IPS-20b (cell line): ENCODE measurements around the gene FNTB.
"Not testable (repeated sequence)": the region's sequence is repeated elsewhere in the genome, so short reads cannot be mapped to it uniquely, and the experiment has no call there.

Experiments used
- H3K27ac ChIP-seq: one replicate; pipeline ENCODE4 v1.5.1; 2013; ENCODE audit warnings: low read length
- H3K27me3 ChIP-seq: 2 replicates; pipeline ENCODE4 v1.6.1; 2013; ENCODE audit warnings: mild to moderate bottlenecking, low read length, inconsistent platforms; ENCODE audit not compliant: insufficient read depth
- H3K36me3 ChIP-seq: 2 replicates; pipeline ENCODE4 v1.6.1; 2013; ENCODE audit warnings: low read depth, mild to moderate bottlenecking, inconsistent platforms, low read length, moderate library complexity; ENCODE audit not compliant: insufficient read depth
- H3K4me1 ChIP-seq: 2 replicates; pipeline ENCODE4 v1.6.1; 2013; ENCODE audit warnings: mild to moderate bottlenecking, control low read depth, inconsistent platforms, low read length, moderate library complexity; ENCODE audit not compliant: insufficient read depth
- H3K4me3 ChIP-seq: 2 replicates; pipeline ENCODE4 v1.5.1; 2013; ENCODE audit warnings: mild to moderate bottlenecking, low read length, inconsistent platforms
- H3K9ac ChIP-seq: 2 replicates; pipeline ENCODE4 v1.6.1; 2013; ENCODE audit warnings: low read depth, mild to moderate bottlenecking, inconsistent platforms, low read length, moderate library complexity
- H3K9me3 ChIP-seq: 2 replicates; pipeline ENCODE4 v1.6.1; 2013; ENCODE audit warnings: mild to moderate bottlenecking, low read depth, low read length, inconsistent platforms; ENCODE audit not compliant: insufficient read depth

The FNTB gene

GRCh38 chr14:65082930-65083329, 96.2 kb downstream of the FNTB start:
- Histone ChIP-seq H3K27ac (no peak overlapping the region), H3K9ac (no peak overlapping the region), H3K4me1 (no peaks in the 10 kb centered on the region; the same call in 1 of the 2 replicates), H3K27me3 (no peaks in the 10 kb centered on the region), H3K9me3 (peaks cover 21% of the 10 kb centered on the region), H3K4me3 (no peak overlapping the region), H3K36me3 (peaks cover 77% of the 10 kb centered on the region)

GRCh38 chr14:65084554-65085505, 98.1 kb downstream of the FNTB start:
- Histone ChIP-seq H3K27me3 (no peaks in the 10 kb centered on the region), H3K36me3 (peaks cover 82% of the 10 kb centered on the region), H3K4me3 (no peak overlapping the region), H3K27ac (no peak overlapping the region), H3K9ac (no peak overlapping the region), H3K4me1 (no peaks in the 10 kb centered on the region; the same call in 1 of the 2 replicates), H3K9me3 (peaks cover 36% of the 10 kb centered on the region)

GRCh38 chr14:65086686-65087085, 100.0 kb downstream of the FNTB start:
- not testable (repeated sequence) for H3K4me3 ChIP-seq, H3K27ac ChIP-seq, H3K4me1 ChIP-seq, H3K27me3 ChIP-seq, H3K9ac ChIP-seq
- peaks cover 36% of the 10 kb centered on the region for H3K9me3 ChIP-seq
- H3K36me3 ChIP-seq, result peaks cover 86% of the 10 kb centered on the region

- not testable (repeated sequence) for H3K27me3 ChIP-seq, H3K27ac ChIP-seq, H3K9ac ChIP-seq, H3K4me1 ChIP-seq, H3K4me3 ChIP-seq
- Histone ChIP-seq H3K9me3 (peaks cover 36% of the 10 kb centered on the region), H3K36me3 (peaks cover 93% of the 10 kb centered on the region)
Observed at GRCh38 chr14:65087835-65088234, 101.1 kb downstream of the FNTB start.

GRCh38 chr14:65092349-65092748, 105.7 kb downstream of the FNTB start:
- Histone ChIP-seq H3K4me3 (no peak overlapping the region), H3K36me3 (peaks cover 98% of the 10 kb centered on the region), H3K4me1 (peaks cover 7% of the 10 kb centered on the region; the same call in 1 of the 2 replicates), H3K27ac (no peak overlapping the region), H3K27me3 (no peaks in the 10 kb centered on the region), H3K9me3 (peaks cover 21% of the 10 kb centered on the region), H3K9ac (no peak overlapping the region)

GRCh38 chr14:65095633-65096205, 109.0 kb downstream of the FNTB start:
- H3K36me3 ChIP-seq, result peaks cover 86% of the 10 kb centered on the region
- H3K4me3 ChIP-seq, result no peak overlapping the region
- peaks cover 7% of the 10 kb centered on the region; the same call in 1 of the 2 replicates for H3K4me1 ChIP-seq
- no peak overlapping the region for H3K9ac ChIP-seq
- H3K27me3 ChIP-seq, result no peaks in the 10 kb centered on the region
- H3K9me3 ChIP-seq, result no peaks in the 10 kb centered on the region
- H3K27ac ChIP-seq, result no peak overlapping the region

GRCh38 chr14:65096323-65097089, 109.8 kb downstream of the FNTB start:
- peaks cover 7% of the 10 kb centered on the region; the same call in 1 of the 2 replicates for H3K4me1 ChIP-seq
- no peak overlapping the region for H3K27ac ChIP-seq

GRCh38 chr14:65098586-65098985, 111.9 kb downstream of the FNTB start:
- peaks cover 58% of the 10 kb centered on the region for H3K36me3 ChIP-seq

More at GRCh38 chr14:65096323-65097089, 109.8 kb downstream of the FNTB start:
- H3K36me3 ChIP-seq, result peaks cover 78% of the 10 kb centered on the region
- no peak overlapping the region for H3K4me3 ChIP-seq
- H3K27me3 ChIP-seq, result no peaks in the 10 kb centered on the region
- no peaks in the 10 kb centered on the region for H3K9me3 ChIP-seq
- H3K9ac ChIP-seq, result no peak overlapping the region

GRCh38 chr14:65100922-65101541, 114.3 kb downstream of the FNTB start:
- Histone ChIP-seq H3K9ac (peak overlapping the region; percentile 72; the same call in 1 of the 2 replicates), H3K36me3 (peaks cover 35% of the 10 kb centered on the region), H3K4me1 (no peaks in the 10 kb centered on the region), H3K4me3 (peak overlapping the region; percentile 88), H3K27me3 (peaks cover 5% of the 10 kb centered on the region), H3K9me3 (no peaks in the 10 kb centered on the region), H3K27ac (no peak overlapping the region)

More at GRCh38 chr14:65098586-65098985, 111.9 kb downstream of the FNTB start:
- Histone ChIP-seq H3K27me3 (peaks cover 4% of the 10 kb centered on the region), H3K4me3 (no peak overlapping the region), H3K4me1 (peaks cover 7% of the 10 kb centered on the region; the same call in 1 of the 2 replicates), H3K9ac (no peak overlapping the region), H3K9me3 (no peaks in the 10 kb centered on the region), H3K27ac (no peak overlapping the region)

GRCh38 chr14:65101631-65102440, 115.1 kb downstream of the FNTB start:
- H3K9ac ChIP-seq, result peak overlapping the region; percentile 81; the same call in 1 of the 2 replicates
- H3K4me1 ChIP-seq, result no peaks in the 10 kb centered on the region
- no peak overlapping the region for H3K27ac ChIP-seq
- H3K9me3 ChIP-seq, result no peaks in the 10 kb centered on the region
- H3K27me3 ChIP-seq, result peaks cover 5% of the 10 kb centered on the region
- H3K4me3 ChIP-seq, result peak overlapping the region; percentile 88
- H3K36me3 ChIP-seq, result peaks cover 27% of the 10 kb centered on the region
